ENCODE measurements around the gene HRC. TPM values are rescaled to one million over a fixed set of nuclear protein-coding genes. Genes with fewer than 3 reads are reported as not detected.
"Not testable (repeated sequence)": the region's sequence is repeated elsewhere in the genome, so short reads cannot be mapped to it uniquely, and the experiment has no call there.

HRC gene
- total and polyA plus RNA-seq, 4 experiments from 2014 or later = not detected

- no peaks in the 10 kb centered on the region for H3K36me3 ChIP-seq (ENCODE audit: insufficient read depth, low read length)
- H3K27me3 ChIP-seq (ENCODE audit: insufficient read depth, low read length) = no peaks in the 10 kb centered on the region
- CTCF ChIA-PET (ENCODE audit: partially characterized antibody) = no interaction called here
- intact Hi-C loops (cut with micrococcal nuclease) = no loop called here
- no peak overlapping the region for H3K27ac ChIP-seq (ENCODE audit: low read depth, low read length)
- H3K9me3 ChIP-seq (ENCODE audit: control insufficient read depth in 1 of 2, low read length in 2 of 2) = no peaks in the 10 kb centered on the region
- Mint-ChIP-seq H3K4me1 (peaks cover 6 to 20% (median 13%) of the 10 kb centered on the region in 4 donors), H3K27me3 (no peaks in the 10 kb centered on the region), H3K27ac (no peak overlapping the region), H3K4me3 (no peak overlapping the region), H3K9me3 (peaks cover 0 to 6% (median 0%) of the 10 kb centered on the region in 8 donors), H3K36me3 (no peaks in the 10 kb centered on the region)
- POLR2A ChIA-PET (ENCODE audit: partially characterized antibody) = no interaction called here
- H3K4me1 ChIP-seq (ENCODE audit: insufficient read depth, low read length) = peaks cover 10% of the 10 kb centered on the region
- H3K4me3 ChIP-seq (ENCODE audit: low read length in 2 of 2) = no peak overlapping the region
- DNase-seq = no peak
Measured at GRCh38 chr19:49190781-49191180, 35.6 kb upstream of the HRC start.

GRCh38 chr19:49189259-49189658 is 34.1 kb upstream of the HRC start:
- H3K4me1 ChIP-seq (ENCODE audit: insufficient read depth, low read length) = peaks cover 10% of the 10 kb centered on the region
- no peak overlapping the region for H3K4me3 ChIP-seq (ENCODE audit: low read length in 2 of 2)
- intact Hi-C loops (cut with micrococcal nuclease) = no loop called here
- Mint-ChIP-seq H3K36me3 (no peaks in the 10 kb centered on the region), H3K27ac (no peak overlapping the region), H3K9me3 (peaks cover 0 to 15% (median 5%) of the 10 kb centered on the region in 8 donors), H3K4me1 (peaks cover 6 to 20% (median 13%) of the 10 kb centered on the region in 4 donors), H3K4me3 (peak overlapping the region in 2 of 8 donors; percentile 3 to 36), H3K27me3 (no peaks in the 10 kb centered on the region)
- H3K27ac ChIP-seq (ENCODE audit: low read depth, low read length) = no peak overlapping the region
- CTCF ChIA-PET (ENCODE audit: partially characterized antibody) = no interaction called here
- no peaks in the 10 kb centered on the region for H3K36me3 ChIP-seq (ENCODE audit: insufficient read depth, low read length)
- no peak for DNase-seq
- no peaks in the 10 kb centered on the region for H3K27me3 ChIP-seq (ENCODE audit: insufficient read depth, low read length)
- H3K9me3 ChIP-seq (ENCODE audit: control insufficient read depth in 1 of 2, low read length in 2 of 2) = no peaks in the 10 kb centered on the region
- POLR2A ChIA-PET (ENCODE audit: partially characterized antibody) = no interaction called here

GRCh38 chr19:49188626-49189200 is 33.5 kb upstream of the HRC start:
- POLR2A ChIA-PET (ENCODE audit: partially characterized antibody) = no interaction called here
- H3K9me3 Mint-ChIP-seq = peaks cover 0 to 19% (median 9%) of the 10 kb centered on the region in 8 donors
- no peak for DNase-seq
- Histone ChIP-seq H3K27me3 (ENCODE audit: insufficient read depth, low read length) (no peaks in the 10 kb centered on the region), H3K36me3 (ENCODE audit: insufficient read depth, low read length) (no peaks in the 10 kb centered on the region), H3K4me1 (ENCODE audit: insufficient read depth, low read length) (peaks cover 10% of the 10 kb centered on the region), H3K9me3 (ENCODE audit: control insufficient read depth in 1 of 2, low read length in 2 of 2) (no peaks in the 10 kb centered on the region), H3K4me3 (ENCODE audit: low read length in 2 of 2) (no peak overlapping the region), H3K27ac (ENCODE audit: low read depth, low read length) (no peak overlapping the region)
- H3K27me3 Mint-ChIP-seq = peaks cover 0 to 1% of the 10 kb centered on the region in 2 donors
- CTCF ChIA-PET (ENCODE audit: partially characterized antibody) = interaction anchor here (1.2 kb wide), 1 partner anchor 10 kb away, joined by 7 read pairs; no protein-coding TSS in a partner anchor
- intact Hi-C loops (cut with micrococcal nuclease) = no loop called here
- peaks cover 6 to 20% (median 13%) of the 10 kb centered on the region in 4 donors for H3K4me1 Mint-ChIP-seq
- peaks cover 3% of the 10 kb centered on the region in 2 donors for H3K36me3 Mint-ChIP-seq
- H3K27ac Mint-ChIP-seq = peak overlapping the region in 1 of 7 donors; percentile 77
- H3K4me3 Mint-ChIP-seq = no peak overlapping the region

GRCh38 chr19:49186108-49186507 is 30.9 kb upstream of the HRC start:
- peak overlapping the region in 1 of 7 donors; percentile 14 for H3K27ac Mint-ChIP-seq
- H3K36me3 ChIP-seq (ENCODE audit: insufficient read depth, low read length) = no peaks in the 10 kb centered on the region
- intact Hi-C loops (cut with micrococcal nuclease) = no loop called here
- peaks cover 1% of the 10 kb centered on the region in 2 donors for H3K27me3 Mint-ChIP-seq
- H3K4me3 Mint-ChIP-seq = no peak overlapping the region
- H3K4me1 ChIP-seq (ENCODE audit: insufficient read depth, low read length) = peaks cover 10% of the 10 kb centered on the region
- H3K36me3 Mint-ChIP-seq = peaks cover 3% of the 10 kb centered on the region in 2 donors
- H3K4me1 Mint-ChIP-seq = peaks cover 8 to 20% (median 13%) of the 10 kb centered on the region in 4 donors
- no peak overlapping the region for H3K4me3 ChIP-seq (ENCODE audit: low read length in 2 of 2)
- CTCF ChIA-PET (ENCODE audit: partially characterized antibody) = interaction anchor here (1.7 to 2.1 kb wide), 2 partner anchors 12 to 88 kb away, joined by 5 to 6 read pairs; no protein-coding TSS in a partner anchor
- no peak for DNase-seq
- H3K27me3 ChIP-seq (ENCODE audit: insufficient read depth, low read length) = no peaks in the 10 kb centered on the region
- H3K27ac ChIP-seq (ENCODE audit: low read depth, low read length) = no peak overlapping the region
- POLR2A ChIA-PET (ENCODE audit: partially characterized antibody) = no interaction called here
- no peaks in the 10 kb centered on the region for H3K9me3 ChIP-seq (ENCODE audit: control insufficient read depth in 1 of 2, low read length in 2 of 2)
- peaks cover 0 to 25% (median 11%) of the 10 kb centered on the region in 8 donors for H3K9me3 Mint-ChIP-seq

GRCh38 chr19:49182848-49183375 is 27.7 kb upstream of the HRC start:
- Histone ChIP-seq H3K4me3 (ENCODE audit: low read length in 2 of 2) (no peak overlapping the region), H3K36me3 (ENCODE audit: insufficient read depth, low read length) (no peaks in the 10 kb centered on the region), H3K9me3 (ENCODE audit: control insufficient read depth in 1 of 2, low read length in 2 of 2) (no peaks in the 10 kb centered on the region), H3K27ac (ENCODE audit: low read depth, low read length) (no peak overlapping the region), H3K4me1 (ENCODE audit: insufficient read depth, low read length) (no peaks in the 10 kb centered on the region), H3K27me3 (ENCODE audit: insufficient read depth, low read length) (no peaks in the 10 kb centered on the region)
- Mint-ChIP-seq H3K27me3 (peaks cover 1% of the 10 kb centered on the region in 2 donors), H3K9me3 (peaks cover 0 to 29% (median 11%) of the 10 kb centered on the region in 8 donors), H3K4me1 (peaks cover 0 to 4% (median 0%) of the 10 kb centered on the region in 4 donors), H3K36me3 (peaks cover 3% of the 10 kb centered on the region in 2 donors), H3K27ac (no peak overlapping the region), H3K4me3 (no peak overlapping the region)
- ChIA-PET POLR2A (ENCODE audit: partially characterized antibody) (no interaction called here), CTCF (ENCODE audit: partially characterized antibody) (interaction anchor here (0.6 kb wide), 1 partner anchor 15 kb away, joined by 3 read pairs; no protein-coding TSS in a partner anchor)
- DNase-seq = no peak
- intact Hi-C loops (cut with micrococcal nuclease) = no loop called here

- H3K27ac ChIP-seq (ENCODE audit: low read depth, low read length); H3K36me3 ChIP-seq (ENCODE audit: insufficient read depth, low read length); H3K36me3 Mint-ChIP-seq; H3K9me3 ChIP-seq (ENCODE audit: control insufficient read depth in 1 of 2, low read length in 2 of 2); H3K4me3 Mint-ChIP-seq; H3K27ac Mint-ChIP-seq; H3K4me1 Mint-ChIP-seq; H3K27me3 Mint-ChIP-seq; intact Hi-C loops (cut with micrococcal nuclease); DNase-seq; H3K4me3 ChIP-seq (ENCODE audit: low read length in 2 of 2); POLR2A ChIA-PET (ENCODE audit: partially characterized antibody); H3K4me1 ChIP-seq (ENCODE audit: insufficient read depth, low read length); H3K27me3 ChIP-seq (ENCODE audit: insufficient read depth, low read length): not testable (repeated sequence)
- peaks cover 0 to 29% (median 11%) of the 10 kb centered on the region in 8 donors for H3K9me3 Mint-ChIP-seq
- CTCF ChIA-PET (ENCODE audit: partially characterized antibody) = interaction anchor here (0.6 kb wide), 1 partner anchor 15 kb away, joined by 3 read pairs; no protein-coding TSS in a partner anchor
Measured at GRCh38 chr19:49182010-49182847, 27.0 kb upstream of the HRC start.

- CTCF ChIA-PET (ENCODE audit: partially characterized antibody) = no interaction called here
Measured at GRCh38 chr19:49180659-49181058, 25.5 kb upstream of the HRC start.

More at GRCh38 chr19:49180659-49181058, 25.5 kb upstream of the HRC start:
- no peak for DNase-seq
- Histone ChIP-seq H3K27ac (ENCODE audit: low read depth, low read length) (no peak overlapping the region), H3K36me3 (ENCODE audit: insufficient read depth, low read length) (no peaks in the 10 kb centered on the region), H3K4me1 (ENCODE audit: insufficient read depth, low read length) (no peaks in the 10 kb centered on the region), H3K4me3 (ENCODE audit: low read length in 2 of 2) (no peak overlapping the region), H3K9me3 (ENCODE audit: control insufficient read depth in 1 of 2, low read length in 2 of 2) (no peaks in the 10 kb centered on the region), H3K27me3 (ENCODE audit: insufficient read depth, low read length) (no peaks in the 10 kb centered on the region)
- Mint-ChIP-seq H3K27me3 (peaks cover 1 to 5% of the 10 kb centered on the region in 2 donors), H3K9me3 (peaks cover 0 to 22% (median 11%) of the 10 kb centered on the region in 8 donors), H3K36me3 (peaks cover 3% of the 10 kb centered on the region in 2 donors), H3K4me1 (peaks cover 0 to 7% (median 3%) of the 10 kb centered on the region in 4 donors), H3K4me3 (no peak overlapping the region), H3K27ac (no peak overlapping the region)
- POLR2A ChIA-PET (ENCODE audit: partially characterized antibody) = no interaction called here
- intact Hi-C loops (cut with micrococcal nuclease) = no loop called here
